Measurements from ENCODE around the gene STX1B.

Gene STX1B

DNA sequence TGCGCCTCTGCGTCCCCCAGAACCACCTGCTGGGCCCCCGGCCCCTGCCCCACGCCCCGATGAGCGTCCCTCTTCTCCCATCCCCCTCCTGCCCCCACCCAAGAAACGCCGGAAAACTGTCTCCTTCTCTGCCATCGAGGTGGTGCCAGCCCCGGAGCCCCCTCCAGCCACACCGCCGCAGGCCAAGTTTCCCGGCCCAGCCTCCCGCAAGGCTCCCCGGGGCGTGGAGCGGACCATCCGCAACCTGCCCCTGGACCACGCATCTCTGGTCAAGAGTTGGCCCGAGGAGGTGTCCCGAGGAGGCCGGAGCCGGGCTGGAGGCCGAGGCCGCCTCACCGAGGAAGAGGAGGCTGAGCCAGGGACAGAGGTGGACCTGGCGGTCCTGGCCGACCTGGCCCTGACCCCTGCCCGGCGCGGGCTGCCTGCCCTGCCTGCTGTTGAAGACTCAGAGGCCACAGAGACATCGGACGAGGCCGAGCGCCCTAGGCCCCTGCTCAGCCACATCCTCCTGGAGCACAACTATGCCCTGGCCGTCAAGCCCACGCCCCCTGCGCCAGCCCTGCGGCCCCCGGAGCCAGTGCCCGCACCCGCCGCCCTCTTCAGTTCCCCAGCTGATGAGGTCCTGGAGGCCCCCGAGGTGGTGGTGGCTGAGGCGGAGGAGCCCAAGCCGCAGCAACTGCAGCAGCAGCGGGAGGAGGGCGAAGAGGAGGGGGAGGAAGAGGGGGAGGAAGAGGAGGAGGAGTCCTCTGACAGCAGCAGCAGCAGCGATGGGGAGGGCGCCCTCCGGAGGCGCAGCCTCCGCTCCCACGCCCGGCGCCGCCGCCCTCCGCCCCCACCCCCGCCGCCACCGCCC, 31.0 kb downstream of the STX1B start:
- DNase-seq (ENCODE audit: low read depth) = no peak

DNA sequence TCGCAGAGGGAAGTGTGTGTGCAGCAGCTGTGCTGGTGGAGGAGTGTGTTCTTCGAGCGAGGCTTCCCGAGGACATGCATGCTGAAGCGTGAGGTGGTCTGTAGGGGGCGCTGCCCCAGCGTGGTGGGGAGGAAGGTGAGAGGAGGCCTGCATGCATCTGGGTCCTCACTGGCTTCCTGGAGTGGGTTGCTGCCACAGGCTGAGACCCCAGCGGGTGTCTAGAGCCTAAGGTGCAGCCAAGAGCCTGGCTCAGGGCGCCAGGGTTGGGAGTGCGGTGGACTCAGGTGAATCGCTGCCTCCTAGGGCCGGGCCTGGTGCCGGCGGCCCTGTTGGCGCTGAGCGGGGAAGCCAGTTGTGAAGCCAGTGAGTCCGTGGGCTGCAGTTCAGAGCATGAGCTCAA, 32.9 kb downstream of the STX1B start:
- no peak for DNase-seq (ENCODE audit: low read depth)

DNA sequence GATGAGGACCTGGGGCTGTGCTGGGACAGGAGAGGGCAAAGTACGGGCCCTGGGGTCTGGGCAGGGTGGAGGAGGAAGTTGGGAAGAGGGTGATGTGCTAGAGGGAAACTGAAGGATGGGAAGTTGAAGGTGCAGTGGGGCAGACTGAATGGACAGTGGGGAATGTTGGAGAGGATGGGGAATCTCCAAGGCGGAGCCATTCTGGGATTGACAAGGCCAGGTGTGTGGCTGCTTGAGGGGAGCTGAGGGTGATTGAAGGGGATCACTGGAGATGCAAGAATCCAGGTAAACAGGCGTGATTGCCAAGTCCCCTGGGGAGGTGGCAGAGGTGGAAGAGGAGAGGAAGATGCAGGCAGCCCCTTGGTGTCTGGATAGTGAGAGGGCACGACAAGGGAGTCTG, 34.0 kb downstream of the STX1B start:
- no peak for DNase-seq (ENCODE audit: low read depth)

DNA sequence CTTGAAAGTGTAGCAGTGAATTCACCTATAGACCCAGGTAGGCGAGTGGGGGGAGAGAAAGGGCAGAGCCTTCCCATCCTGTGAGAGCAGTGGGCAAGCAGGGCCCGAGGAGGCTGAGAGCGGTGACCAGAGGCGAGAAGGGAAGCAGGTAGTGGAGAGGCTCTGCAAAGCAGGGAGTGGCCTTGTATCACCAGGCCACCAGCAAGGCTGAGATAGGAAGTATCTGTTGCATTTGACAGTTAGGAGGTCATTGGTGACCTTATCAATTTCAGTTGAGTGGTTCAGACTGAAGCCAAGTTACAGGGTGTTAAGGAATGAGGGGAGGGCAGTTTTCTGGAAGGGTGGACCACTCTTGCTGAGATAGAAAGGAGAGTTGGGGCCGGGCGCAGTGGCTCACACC, 36.1 kb downstream of the STX1B start:
- DNase-seq (ENCODE audit: low read depth) = no peak

DNA sequence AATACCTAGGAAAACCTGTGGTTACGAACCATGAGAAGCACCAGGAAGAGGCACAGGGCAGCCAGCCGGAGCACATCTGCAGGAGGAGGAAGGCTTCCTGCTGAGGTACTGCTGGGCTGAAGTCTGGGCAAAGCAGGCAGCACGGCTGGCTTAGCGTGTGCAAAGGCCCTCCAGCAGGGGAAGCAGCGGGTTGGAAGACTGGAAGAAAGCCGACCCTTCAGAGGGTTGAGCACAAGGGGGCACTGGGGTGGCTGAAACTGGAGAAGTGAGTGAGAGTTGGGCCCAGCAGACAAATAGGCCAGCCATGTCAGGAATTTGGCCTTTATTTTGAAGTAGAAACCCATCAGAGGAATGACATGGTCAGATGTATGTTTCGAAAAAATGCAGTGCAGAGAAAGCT, 37.6 kb downstream of the STX1B start:
- DNase-seq (ENCODE audit: low read depth) = no peak

DNA sequence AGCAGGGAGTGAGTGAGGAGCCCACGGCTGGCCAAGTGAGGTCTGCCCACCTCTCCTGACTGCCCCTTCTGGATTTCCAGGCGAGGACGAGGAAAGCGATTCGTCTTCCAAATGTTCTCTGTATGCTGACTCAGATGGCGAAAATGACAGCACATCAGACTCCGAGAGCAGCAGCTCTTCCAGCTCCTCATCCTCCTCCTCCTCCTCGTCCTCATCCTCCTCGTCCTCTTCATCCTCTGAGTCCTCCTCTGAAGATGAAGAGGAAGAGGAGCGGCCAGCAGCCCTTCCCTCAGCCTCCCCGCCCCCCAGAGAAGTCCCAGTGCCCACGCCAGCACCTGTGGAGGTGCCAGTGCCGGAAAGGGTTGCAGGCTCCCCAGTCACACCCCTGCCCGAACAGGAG, 39.1 kb downstream of the STX1B start:
- DNase-seq (ENCODE audit: low read depth) = no peak

DNA sequence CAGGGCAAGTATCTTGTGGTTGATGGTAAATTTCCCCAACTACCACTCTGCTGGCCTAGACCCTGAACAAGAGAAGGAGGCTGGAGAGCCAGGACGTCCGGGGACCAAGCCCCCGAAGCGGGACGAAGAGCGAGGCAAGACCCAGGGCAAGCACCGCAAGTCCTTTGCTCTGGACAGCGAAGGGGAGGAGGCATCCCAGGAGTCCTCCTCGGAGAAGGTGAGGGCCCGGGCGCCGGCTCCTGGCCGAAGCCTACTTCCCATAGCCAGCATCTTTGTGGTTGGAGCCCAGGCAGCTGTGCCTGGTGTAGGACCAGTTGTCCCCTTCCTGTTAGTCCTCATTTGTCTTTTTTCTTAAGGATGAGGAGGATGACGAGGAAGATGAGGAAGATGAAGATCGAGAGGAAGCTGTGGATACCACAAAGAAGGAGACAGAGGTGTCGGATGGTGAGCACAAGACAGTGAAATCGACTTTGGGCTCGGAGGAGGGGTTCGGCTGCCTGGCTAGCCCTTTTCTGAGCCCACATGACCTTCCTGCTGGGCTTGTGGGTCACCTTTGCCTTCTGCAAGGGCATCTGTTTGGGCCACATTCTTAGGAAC, 41.1 kb downstream of the STX1B start:
- DNase-seq (ENCODE audit: low read depth) = no peak

DNA sequence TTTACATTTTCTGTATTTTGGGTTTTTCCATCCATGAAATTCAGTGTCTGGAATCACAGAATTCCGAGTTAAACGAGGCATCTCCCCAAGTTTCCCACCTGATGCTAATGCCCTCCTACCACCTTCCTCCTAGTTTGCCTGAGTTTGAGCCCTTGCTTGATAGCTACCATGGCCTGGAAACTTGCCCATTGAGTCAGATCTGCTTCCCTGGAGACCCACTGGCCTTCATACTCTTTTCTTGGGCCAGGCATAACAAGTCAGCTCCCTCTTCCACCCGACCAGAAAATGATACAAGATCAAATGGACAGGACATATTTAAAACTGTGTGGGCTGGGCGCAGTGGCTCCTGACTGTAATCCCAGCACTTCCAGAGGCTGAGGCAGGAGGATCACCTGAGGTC, 42.6 kb downstream of the STX1B start:
- no peak for DNase-seq (ENCODE audit: low read depth)

DNA sequence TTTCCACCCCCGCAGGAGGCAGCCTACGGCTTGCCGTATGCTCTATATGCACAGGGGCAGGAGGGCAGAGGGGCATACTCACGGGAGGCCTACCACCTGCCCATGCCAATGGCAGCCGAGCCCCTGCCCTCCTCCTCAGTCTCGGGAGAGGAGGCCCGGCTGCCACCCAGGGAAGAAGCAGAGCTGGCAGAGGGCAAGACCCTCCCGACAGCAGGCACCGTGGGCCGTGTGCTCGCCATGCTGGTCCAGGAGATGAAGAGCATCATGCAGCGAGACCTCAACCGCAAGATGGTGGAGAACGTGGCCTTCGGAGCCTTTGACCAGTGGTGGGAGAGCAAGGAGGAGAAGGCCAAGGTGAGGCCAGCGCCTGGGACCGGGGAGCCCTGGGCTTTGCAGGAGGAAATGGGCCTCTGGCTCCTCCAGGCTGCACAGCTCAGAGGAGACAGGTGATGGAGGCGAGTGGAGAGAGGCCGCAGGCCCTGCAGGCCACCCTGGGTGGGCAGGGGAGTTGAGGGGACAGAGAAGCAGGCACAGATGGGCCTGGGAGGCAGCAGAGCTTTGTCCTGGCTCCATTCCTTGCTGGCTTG, 44.3 kb downstream of the STX1B start:
- no peak for DNase-seq (ENCODE audit: low read depth)

DNA sequence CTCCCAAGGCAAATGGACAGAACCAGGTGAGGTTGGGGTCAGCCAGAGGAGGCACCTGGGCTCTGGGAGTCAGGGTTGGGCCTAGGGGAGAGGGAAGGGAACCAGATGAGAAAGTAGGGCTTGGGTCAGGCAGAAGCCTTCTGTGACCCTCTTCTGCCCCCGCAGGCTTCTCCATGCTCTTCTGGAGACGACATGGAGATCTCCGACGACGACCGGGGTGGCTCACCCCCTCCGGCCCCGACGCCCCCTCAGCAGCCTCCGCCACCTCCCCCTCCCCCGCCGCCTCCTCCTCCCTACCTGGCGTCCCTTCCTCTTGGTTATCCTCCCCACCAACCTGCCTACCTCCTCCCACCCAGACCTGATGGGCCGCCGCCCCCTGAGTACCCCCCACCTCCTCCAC, 45.0 kb downstream of the STX1B start:
- DNase-seq (ENCODE audit: low read depth) = no peak

DNA sequence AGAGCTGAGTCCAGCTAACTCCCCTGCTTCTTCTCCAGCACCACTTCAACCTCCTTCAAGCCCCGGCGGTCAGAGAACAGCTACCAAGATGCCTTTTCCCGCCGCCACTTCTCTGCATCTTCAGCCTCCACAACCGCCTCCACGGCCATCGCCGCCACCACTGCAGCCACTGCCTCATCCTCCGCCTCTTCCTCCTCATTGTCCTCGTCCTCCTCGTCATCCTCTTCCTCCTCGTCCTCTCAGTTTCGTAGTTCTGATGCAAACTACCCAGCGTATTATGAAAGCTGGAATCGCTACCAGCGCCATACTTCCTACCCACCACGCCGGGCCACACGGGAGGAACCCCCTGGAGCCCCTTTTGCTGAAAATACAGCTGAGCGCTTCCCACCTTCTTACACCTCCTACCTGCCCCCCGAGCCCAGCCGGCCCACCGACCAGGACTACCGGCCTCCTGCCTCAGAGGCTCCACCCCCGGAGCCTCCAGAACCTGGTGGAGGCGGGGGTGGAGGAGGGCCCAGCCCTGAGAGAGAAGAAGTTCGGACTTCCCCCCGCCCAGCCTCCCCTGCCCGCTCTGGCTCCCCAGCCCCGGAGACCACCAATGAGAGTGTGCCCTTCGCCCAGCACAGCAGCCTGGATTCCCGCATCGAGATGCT, 45.7 kb downstream of the STX1B start:
- no peak for DNase-seq (ENCODE audit: low read depth)

DNA sequence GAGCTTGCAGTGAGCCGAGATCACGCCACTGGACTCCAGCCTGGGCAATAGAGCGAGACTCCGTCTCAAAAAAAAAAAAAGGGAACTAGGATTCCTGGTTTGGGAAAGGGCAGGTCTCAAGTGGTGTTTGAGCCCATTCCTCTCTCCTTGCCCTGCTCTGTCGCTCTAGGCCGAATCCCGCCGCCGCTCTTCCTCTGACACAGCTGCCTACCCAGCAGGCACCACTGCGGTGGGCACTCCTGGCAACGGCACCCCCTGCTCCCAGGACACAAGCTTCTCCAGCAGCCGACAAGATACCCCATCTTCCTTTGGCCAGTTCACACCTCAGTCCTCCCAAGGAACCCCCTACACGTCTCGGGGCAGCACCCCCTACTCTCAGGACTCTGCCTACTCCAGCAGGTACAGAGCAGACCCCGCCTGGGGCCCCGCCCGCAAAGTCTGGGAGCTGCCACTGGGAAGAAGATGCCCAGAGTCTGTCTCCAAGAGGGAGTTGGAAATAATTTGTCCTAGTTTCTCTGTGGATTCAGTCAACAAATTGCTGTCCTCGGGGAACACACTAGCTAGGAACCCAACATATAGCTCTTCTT, 46.4 kb downstream of the STX1B start:
- DNase-seq (ENCODE audit: low read depth) = no peak

DNA sequence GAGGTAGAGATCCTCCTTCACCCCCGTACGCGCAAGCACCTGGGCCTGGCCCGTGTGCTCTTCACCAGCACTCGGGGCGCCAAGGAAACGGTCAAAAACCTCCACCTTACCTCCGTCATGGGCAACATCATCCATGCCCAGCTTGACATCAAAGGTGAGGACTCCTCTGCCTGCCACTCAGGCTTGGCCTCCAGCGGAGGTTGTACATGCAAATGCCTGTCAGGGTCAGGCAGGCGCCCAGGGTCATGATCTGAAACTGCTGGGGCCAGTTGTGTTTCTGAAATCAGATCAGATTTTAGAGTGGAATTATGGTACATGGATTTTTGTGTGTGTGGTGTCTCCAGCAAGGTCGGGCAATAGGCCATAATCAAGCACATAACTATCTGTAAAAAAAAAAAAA, 49.1 kb downstream of the STX1B start:
- no peak for DNase-seq (ENCODE audit: low read depth)

DNA sequence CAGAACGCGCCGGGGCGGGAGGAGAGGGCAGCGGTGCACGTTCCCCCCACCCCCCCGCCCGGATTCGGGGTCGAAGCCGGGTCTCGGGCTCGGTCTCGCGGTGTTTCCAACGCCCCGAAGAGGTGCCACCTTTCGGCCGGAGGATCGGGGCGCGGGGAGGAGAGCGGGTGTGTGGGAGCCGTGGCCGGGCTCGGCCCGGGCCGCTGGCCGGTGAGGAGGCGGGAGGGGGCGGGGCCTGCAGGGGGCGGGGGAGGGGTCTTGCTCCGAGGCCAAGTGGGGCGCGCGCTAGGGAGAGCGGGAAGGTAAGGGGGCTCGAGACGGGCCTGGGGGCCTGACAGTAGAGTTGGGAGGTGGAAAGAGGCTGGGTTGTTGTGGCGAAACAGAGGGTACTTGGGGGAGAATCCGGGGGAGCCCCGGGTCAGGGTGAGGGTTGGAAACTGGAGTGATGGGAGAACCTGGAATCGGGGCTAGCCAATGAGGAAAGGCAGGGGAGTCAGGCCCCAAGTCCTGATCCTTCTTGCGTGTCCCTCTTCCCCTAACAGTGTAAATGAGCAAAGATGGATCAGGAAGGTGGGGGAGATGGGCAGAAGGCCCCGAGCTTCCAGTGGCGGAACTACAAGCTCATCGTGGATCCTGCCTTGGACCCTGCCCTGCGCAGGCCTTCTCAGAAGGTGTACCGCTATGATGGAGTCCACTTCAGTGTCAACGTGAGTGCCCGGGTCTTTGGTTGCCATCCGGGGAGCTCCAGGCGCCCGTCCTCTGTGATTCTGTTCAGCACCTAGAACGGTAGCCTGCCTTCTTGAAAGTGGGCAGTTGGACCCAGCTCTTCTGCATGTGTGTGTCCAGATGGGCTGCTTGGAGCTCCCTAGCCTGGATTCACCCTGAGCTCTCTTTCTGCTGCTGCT, 52.0 kb downstream of the STX1B start:
- peak; percentile 38 for DNase-seq (ENCODE audit: low read depth)

DNA sequence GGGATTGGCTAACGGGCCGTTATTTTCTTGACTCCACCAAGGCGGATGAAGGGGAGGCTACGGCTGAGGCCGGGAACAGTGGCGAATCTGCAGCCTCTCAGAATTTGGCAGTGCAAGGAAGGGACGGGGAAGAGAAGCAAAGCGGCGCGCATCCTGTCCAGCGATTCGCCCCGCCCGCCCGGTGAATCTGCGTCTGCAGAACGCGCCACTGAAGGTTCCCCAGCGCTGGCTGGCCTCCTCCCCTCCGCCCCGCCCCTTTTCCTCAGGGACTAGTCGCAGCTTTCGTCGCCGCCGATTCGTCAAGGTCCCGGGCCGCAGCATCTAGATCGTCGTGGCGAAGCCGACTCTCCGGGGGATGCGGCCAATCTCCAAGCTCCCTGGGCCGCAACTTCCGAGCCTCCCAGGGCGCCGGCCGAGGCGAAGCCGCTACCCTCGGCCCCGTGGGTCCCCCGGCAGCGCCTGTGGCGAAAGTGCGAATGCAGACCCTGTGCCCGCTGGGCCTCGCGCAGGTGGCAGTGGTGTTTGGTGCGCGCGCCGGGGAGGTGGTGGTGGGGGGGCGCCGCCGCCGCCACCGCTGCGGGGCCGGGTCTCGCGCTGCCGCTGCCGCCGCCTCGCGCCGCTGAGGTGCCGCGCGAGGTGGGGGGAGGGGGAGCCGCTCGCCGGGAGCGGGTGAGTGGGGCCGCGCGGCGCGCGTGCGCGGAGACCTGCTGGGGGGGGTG, 52.8 kb downstream of the STX1B start, which contains the start of gene SETD1A:
SETD1A (plus strand) TSS at position 299 of the 719 bp plus-strand sequence. CDS start 978 bp downstream, outside the sequence.
- DNase-seq (ENCODE audit: low read depth) = peak; percentile 97

DNA sequence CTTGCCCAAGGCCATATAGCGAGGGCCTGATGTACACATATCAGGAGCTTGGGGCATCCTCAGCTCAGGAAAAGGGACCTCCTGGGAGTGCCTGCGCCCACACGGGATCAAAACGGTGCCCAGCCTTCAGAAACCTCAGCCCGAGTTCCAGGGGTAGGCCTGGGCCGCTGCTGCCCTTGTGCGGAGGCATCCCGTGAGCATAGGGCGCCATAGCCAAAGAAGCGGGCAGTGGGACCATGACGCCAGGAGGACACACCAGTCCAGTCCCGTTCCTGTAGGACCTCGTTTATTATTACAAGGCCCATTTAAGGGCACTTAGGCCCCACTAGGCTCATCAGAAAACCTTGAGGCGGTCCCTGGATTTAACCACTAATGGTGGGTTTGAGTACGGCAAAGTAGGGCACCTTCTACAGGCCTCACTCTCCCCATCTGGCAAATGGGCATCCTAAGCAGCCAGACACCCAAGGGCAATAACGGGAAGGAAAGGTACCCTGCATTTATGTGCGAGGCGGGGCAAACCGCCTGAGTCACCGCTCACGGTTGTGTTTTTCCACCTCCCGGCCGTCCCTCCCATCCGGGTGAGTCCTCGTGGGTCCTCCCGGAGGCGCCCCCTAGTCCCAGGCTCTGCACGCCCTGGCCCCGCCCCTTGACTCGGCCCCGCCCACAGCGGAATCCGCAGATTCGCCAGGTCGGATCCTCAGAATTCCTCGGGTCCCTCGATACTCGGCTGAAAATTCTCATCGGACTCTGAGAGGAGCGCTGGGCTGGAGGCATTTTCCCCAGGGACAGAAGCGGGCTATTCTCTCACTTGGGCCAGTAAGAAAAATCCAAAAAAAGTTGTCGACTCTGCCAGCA, 53.6 kb downstream of the STX1B start:
- DNase-seq (ENCODE audit: low read depth) = peak; percentile 80

DNA sequence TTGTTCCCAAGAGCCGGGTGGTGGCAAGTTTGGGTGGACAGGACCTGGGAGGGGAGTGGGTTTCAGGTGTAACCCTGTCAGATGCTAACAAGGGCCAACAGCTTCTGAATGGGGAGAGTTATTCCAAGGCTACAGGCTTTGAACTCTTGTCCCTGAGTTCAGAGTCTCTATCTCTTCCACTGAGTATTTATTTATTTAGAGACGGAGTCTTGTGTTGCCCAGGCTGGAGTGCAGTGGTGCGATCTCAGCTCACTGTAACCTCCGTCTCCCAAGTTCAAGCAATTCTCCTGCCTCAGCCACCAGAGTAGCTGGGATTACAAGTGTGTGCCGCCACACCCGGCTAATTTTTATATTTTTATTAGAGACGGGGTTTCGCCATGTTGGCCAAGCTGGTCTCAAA, 55.4 kb downstream of the STX1B start:
- DNase-seq (ENCODE audit: low read depth) = no peak

DNA sequence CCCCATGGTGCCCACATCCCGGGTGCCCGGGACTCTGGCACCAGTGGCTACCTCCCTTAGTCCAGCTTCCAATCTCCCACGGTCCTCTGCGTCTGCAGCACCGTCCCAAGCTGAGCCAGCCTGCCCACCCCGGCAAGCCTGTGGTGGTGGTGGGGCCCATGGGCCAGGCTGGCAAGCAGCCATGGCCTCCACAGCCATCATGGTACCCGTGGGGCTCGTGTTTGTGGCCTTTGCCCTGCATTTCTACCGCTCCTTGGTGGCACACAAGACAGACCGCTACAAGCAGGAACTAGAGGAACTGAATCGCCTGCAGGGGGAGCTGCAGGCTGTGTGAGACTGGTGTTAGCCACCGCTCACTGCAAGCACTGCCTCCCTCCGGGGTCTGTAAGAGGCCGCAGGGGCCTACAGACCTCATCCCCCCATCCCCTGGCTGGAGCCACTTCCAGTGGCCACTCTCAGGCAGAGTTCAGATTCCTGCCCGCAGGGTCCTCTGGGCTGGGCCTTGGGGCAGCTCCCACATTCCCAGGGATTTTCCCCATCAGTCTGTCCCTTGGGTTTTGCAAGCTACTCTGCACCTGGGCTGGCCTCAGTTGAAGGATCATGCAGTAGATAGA, 56.8 kb downstream of the STX1B start:
- DNase-seq (ENCODE audit: low read depth) = peak; percentile 54

DNA sequence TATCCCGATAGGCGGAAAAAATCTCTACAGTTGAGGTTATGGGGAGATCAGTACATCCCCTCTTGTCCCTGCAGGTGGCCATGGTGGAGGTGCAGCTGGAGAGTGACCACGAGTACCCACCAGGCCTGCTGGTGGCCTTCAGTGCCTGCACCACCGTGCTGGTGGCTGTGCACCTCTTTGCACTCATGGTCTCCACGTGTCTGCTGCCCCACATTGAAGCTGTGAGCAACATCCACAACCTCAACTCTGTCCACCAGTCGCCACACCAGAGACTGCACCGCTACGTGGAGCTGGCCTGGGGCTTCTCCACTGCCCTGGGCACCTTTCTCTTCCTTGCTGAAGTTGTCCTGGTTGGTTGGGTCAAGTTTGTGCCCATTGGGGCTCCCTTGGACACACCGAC, 57.3 kb downstream of the STX1B start:
- DNase-seq (ENCODE audit: low read depth) = no peak

Measured in fibroblast of gingiva (primary cell).